ENCODE data around the gene PRSS33. TPM values are rescaled to one million over a fixed set of nuclear protein-coding genes. Genes with fewer than 3 reads are reported as not detected.

PRSS33 gene
- total RNA-seq, 4 donors from 2014 or later: not detected

DNA sequence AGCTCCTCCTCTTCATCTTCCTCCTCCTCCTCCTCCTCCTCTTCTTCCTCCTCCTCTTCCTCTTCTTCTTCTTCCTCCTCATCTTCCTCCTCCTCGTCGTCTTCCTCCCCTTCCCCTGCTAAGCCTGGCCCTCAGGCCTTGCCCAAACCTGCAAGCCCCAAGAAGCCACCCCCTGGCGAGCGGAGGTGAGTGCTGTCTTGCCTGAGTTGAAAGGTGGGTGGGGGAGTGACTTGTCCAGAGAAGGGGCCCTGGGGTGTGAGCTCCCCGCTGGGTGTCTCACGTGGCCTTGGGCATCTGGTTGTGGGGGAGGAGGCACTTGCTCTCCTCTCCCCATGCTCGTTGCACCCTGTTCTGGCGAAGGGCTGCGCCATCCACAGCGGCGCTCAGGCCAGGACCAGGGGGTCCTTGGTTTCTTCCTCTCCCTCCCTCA lies 18.2 kb downstream of the PRSS33 start:
- H3K4me3 ChIP-seq: peak overlapping the region in 1 of 4 donors; percentile 13
- peaks cover 65 to 100% (median 78%) of the 10 kb centered on the region in 3 donors for H3K36me3 ChIP-seq
- no peaks in the 10 kb centered on the region for H3K9me3 ChIP-seq
- DNase-seq: no peak
- peak overlapping the region; percentile 82 to 85 (median 84) for H3K27ac ChIP-seq
- no peaks in the 10 kb centered on the region for H3K27me3 ChIP-seq
- peaks cover 15 to 68% (median 39%) of the 10 kb centered on the region in 3 donors for H3K4me1 ChIP-seq
- 51 to 76% methylated on average over 5 to 11 of the region's 11 CpGs for WGBS, 2 donors
- intact Hi-C loops (cut with DNase I): no loop called here
- TF ChIP-seq POLR2A (IDR thresholded peaks at IDR 0.05) (no peak), CTCF (IDR thresholded peaks at IDR 0.05) (no peak)

DNA sequence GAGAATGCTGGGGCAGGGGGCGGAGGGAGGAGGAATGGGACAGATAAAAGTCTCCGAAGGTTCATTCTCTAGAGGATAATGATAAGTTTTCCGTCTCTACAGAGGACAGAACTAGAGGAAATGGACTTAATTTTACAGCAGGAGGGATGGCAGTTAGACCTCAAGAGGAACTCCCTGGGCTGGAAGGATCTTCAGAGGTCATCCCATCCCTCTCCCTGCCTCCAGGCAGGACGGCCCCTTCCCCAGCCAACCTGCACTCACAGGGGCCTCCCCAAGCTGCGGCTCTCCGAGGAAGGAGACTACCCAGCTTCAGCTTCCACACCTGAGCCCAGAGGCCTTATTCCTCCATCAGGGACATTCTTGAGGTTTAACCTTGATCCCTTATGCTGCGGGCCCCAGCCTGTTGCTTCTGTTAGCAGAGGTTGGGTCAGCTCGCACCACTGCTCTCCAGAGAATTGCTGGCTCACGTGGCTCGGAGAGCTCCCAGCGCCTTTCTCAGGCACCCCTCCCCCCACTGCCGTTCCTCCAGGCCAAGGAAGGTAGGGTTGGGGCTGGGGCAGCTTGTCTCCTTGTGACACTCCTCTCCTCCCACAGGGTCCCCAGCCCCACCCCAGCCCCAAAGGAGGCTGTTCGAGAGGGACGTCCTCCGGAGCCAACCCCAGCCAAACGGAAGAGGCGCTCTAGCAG lies 18.8 kb downstream of the PRSS33 start:
- 51 to 63% methylated on average over 13 to 16 of the region's 17 CpGs for WGBS, 2 donors
- DNase-seq: no peak
- Histone ChIP-seq H3K36me3 (peaks cover 71 to 100% (median 84%) of the 10 kb centered on the region in 3 donors), H3K9me3 (no peaks in the 10 kb centered on the region), H3K27me3 (no peaks in the 10 kb centered on the region), H3K27ac (peak overlapping the region; percentile 82 to 85 (median 84)), H3K4me3 (peak overlapping the region in 1 of 4 donors; percentile 13), H3K4me1 (peaks cover 15 to 62% (median 39%) of the 10 kb centered on the region in 3 donors)
- intact Hi-C loops (cut with DNase I): no loop called here
- TF ChIP-seq POLR2A (IDR thresholded peaks at IDR 0.05): no peak

- Histone ChIP-seq H3K27me3 (no peaks in the 10 kb centered on the region), H3K9me3 (no peaks in the 10 kb centered on the region), H3K36me3 (peaks cover 77 to 100% (median 90%) of the 10 kb centered on the region in 3 donors), H3K4me1 (peaks cover 15 to 55% (median 37%) of the 10 kb centered on the region in 3 donors), H3K27ac (peak overlapping the region; percentile 82 to 85 (median 84)), H3K4me3 (no peak overlapping the region)
- WGBS, 2 donors: 63 to 71% methylated on average over 3 to 14 of the region's 14 CpGs
- intact Hi-C loops (cut with DNase I): no loop called here
- DNase-seq: no peak
- TF ChIP-seq CTCF (IDR thresholded peaks at IDR 0.05) (no peak), POLR2A (IDR thresholded peaks at IDR 0.05) (peak in 1 of 4 donors; percentile 40)
Observed at GRCh38 chr16:2767891-2768290, 19.5 kb downstream of the PRSS33 start.

GRCh38 chr16:2767140-2767731 lies 20.1 kb downstream of the PRSS33 start:
- 77 to 81% methylated on average over 6 to 16 of the region's 19 CpGs for WGBS, 2 donors
- TF ChIP-seq POLR2A (IDR thresholded peaks at IDR 0.05): no peak
- TF ChIP-seq CTCF (IDR thresholded peaks at IDR 0.05): no peak

DNA sequence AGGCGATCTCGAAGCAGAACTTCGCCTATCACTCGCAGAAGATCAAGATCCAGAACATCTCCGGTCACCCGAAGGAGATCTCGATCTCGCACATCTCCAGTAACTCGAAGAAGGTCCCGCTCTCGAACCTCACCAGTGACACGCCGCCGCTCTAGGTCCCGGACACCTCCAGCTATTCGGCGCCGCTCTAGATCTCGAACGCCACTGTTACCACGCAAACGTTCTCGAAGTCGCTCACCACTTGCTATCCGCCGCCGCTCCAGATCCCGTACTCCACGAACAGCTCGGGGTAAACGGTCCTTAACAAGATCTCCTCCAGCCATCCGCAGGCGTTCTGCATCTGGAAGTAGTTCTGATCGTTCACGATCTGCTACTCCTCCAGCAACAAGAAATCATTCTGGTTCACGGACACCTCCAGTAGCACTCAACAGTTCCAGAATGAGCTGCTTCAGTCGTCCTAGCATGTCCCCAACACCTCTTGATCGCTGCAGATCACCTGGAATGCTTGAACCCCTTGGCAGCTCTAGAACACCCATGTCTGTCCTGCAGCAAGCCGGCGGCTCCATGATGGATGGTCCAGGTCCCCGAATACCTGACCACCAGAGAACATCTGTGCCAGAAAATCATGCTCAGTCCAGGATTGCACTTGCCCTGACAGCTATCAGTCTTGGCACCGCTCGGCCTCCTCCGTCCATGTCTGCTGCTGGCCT lies 20.8 kb downstream of the PRSS33 start:
- intact Hi-C loops (cut with DNase I): no loop called here
- 90 to 94% methylated on average over 41 to 42 of the region's 44 CpGs for WGBS, 2 donors

More at GRCh38 chr16:2767140-2767731, 20.1 kb downstream of the PRSS33 start:
- H3K4me3 ChIP-seq: no peak overlapping the region
- DNase-seq: no peak
- no peaks in the 10 kb centered on the region for H3K9me3 ChIP-seq
- peaks cover 78 to 100% (median 97%) of the 10 kb centered on the region in 3 donors for H3K36me3 ChIP-seq
- H3K27me3 ChIP-seq: no peaks in the 10 kb centered on the region
- H3K4me1 ChIP-seq: peaks cover 15 to 53% (median 36%) of the 10 kb centered on the region in 3 donors
- intact Hi-C loops (cut with DNase I): no loop called here
- H3K27ac ChIP-seq: peak overlapping the region; percentile 82 to 85 (median 84)

More for the DNA sequence above, 20.8 kb downstream of the PRSS33 start:
- Histone ChIP-seq H3K27ac (peak overlapping the region in 1 of 4 donors; percentile 82), H3K4me3 (no peak overlapping the region), H3K36me3 (peaks cover 77 to 100% (median 97%) of the 10 kb centered on the region in 3 donors), H3K9me3 (no peaks in the 10 kb centered on the region), H3K27me3 (no peaks in the 10 kb centered on the region), H3K4me1 (peaks cover 15 to 48% (median 36%) of the 10 kb centered on the region in 3 donors)
- no peak for TF ChIP-seq POLR2A (IDR thresholded peaks at IDR 0.05)
- no peak for TF ChIP-seq CTCF (IDR thresholded peaks at IDR 0.05)
- DNase-seq: no peak
